Transverse colon (tissue), 4 donors: ENCODE data around the gene ANKRD33B.

Experiments used
- CTCF ChIP-seq, 5 experiments: fragments of 200-600 bp in 3 of 5; fragments of 450-650 bp in 2 of 5; sonication (generic) in 3 of 5; IDR thresholded peaks; 1 replicate in 2 of 5; 2 replicates in 3 of 5; pipeline ENCODE4 v1.5.1; 2016 to 2017; ENCODE audit warnings: antibody characterized with exemption in 5 of 5, inconsistent platforms in 3 of 5, mild to moderate bottlenecking in 2 of 5, moderate library complexity in 1 of 5
- EP300 ChIP-seq: sonication (generic); formaldehyde crosslinking; IDR thresholded peaks from one replicate; pipeline ENCODE4 v1.6.1; 2017; ENCODE audit warnings: antibody characterized with exemption, low read depth
- POLR2AphosphoS5 ChIP-seq, 3 donors: sonication (generic); formaldehyde crosslinking; IDR thresholded peaks; one replicate each; pipeline ENCODE4 v1.6.1; 2016; ENCODE audit warnings: antibody characterized with exemption in 3 of 3

GRCh38 chr5:10674582-10674981 is 110.7 kb downstream of the ANKRD33B start:
- no peak for TF ChIP-seq POLR2AphosphoS5 (IDR thresholded peaks at IDR 0.05)
- no peak for TF ChIP-seq EP300
- TF ChIP-seq CTCF (IDR thresholded peaks at IDR 0.05): no peak
